Hindlimb muscle (tissue), 1 donor: ENCODE results near the gene GLG1. TPM values are rescaled to one million over a fixed set of nuclear protein-coding genes. Genes with fewer than 3 reads are reported as not detected.
"Not testable (repeated sequence)": the region's sequence is repeated elsewhere in the genome, so short reads cannot be mapped to it uniquely, and the experiment has no call there.

Experiments used
- DNase-seq: peaks from one replicate; pipeline ENCODE4 v3.0.0-alpha.2; 2013
- polyA plus RNA-seq: library from polyadenylated mRNA; unstranded; fragments of 120-200 nt; gene quantifications from one replicate; pipeline ENCODE4 v1.2.1, GENCODE V29; 2013; ENCODE audit not compliant: insufficient read length

Gene GLG1
- polyA plus RNA-seq, 1 donor: 121 TPM

- no peak for DNase-seq
These were observed 32.8 kb downstream of the GLG1 start for GRCh38 chr16:74574146-74574545.

GRCh38 chr16:74573622-74574021, 33.3 kb downstream of the GLG1 start:
- DNase-seq: no peak

GRCh38 chr16:74570412-74571301, 36.3 kb downstream of the GLG1 start:
- DNase-seq: no peak

GRCh38 chr16:74568961-74569631, 37.8 kb downstream of the GLG1 start:
- DNase-seq: no peak

- no peak for DNase-seq
These were observed 39.0 kb downstream of the GLG1 start for GRCh38 chr16:74567901-74568300.

- DNase-seq: no peak
These were observed 41.5 kb downstream of the GLG1 start for GRCh38 chr16:74565378-74565777.

GRCh38 chr16:74564451-74564984, 42.4 kb downstream of the GLG1 start:
- no peak for DNase-seq

GRCh38 chr16:74563828-74564263, 43.1 kb downstream of the GLG1 start:
- DNase-seq: no peak

- no peak for DNase-seq
These were observed 44.8 kb downstream of the GLG1 start for GRCh38 chr16:74562117-74562516.

GRCh38 chr16:74561626-74562025, 45.3 kb downstream of the GLG1 start:
- DNase-seq: no peak

- DNase-seq: no peak
These were observed 46.0 kb downstream of the GLG1 start for GRCh38 chr16:74560912-74561311.

- DNase-seq: no peak
These were observed 48.0 kb downstream of the GLG1 start for GRCh38 chr16:74558873-74559272.

- no peak for DNase-seq
These were observed 49.6 kb downstream of the GLG1 start for GRCh38 chr16:74557275-74557674.

- DNase-seq: no peak
These were observed 50.5 kb downstream of the GLG1 start for GRCh38 chr16:74556375-74556922.

GRCh38 chr16:74552357-74552756, 54.6 kb downstream of the GLG1 start:
- not testable (repeated sequence) for DNase-seq

GRCh38 chr16:74550227-74551019, 56.5 kb downstream of the GLG1 start:
- not testable (repeated sequence) for DNase-seq

GRCh38 chr16:74546112-74546511, 60.8 kb downstream of the GLG1 start:
- not testable (repeated sequence) for DNase-seq

- not testable (repeated sequence) for DNase-seq
These were observed 63.9 kb downstream of the GLG1 start for GRCh38 chr16:74542911-74543578.

GRCh38 chr16:74540663-74541062, 66.3 kb downstream of the GLG1 start:
- DNase-seq: not testable (repeated sequence)

GRCh38 chr16:74538801-74539200, 68.1 kb downstream of the GLG1 start:
- not testable (repeated sequence) for DNase-seq

- not testable (repeated sequence) for DNase-seq
These were observed 69.2 kb downstream of the GLG1 start for GRCh38 chr16:74537746-74538145.

- not testable (repeated sequence) for DNase-seq
These were observed 72.3 kb downstream of the GLG1 start for GRCh38 chr16:74534650-74535049.
